Measurements from ENCODE around the gene RAP2C.

DNA sequence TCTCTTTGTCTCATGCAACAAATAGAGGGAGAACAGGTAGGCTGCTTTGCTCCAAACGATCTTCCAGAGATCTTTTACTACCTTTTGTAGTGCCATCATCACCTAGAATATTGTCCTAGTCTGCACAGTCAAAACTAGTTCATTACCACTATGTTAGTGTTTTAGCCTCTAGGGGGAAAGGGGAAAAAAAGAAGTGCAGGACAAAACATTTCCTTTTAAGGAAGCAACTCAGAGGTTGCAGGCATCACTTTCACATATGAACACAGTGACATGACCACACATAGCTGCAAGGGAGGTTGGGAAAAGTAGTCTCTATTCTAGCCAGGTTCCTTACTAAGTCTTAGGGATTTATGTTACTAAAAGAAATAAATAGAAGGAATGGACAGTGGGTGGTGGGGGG is 39.3 kb upstream of the RAP2C start:
- TF ChIP-seq, protein P1, sequence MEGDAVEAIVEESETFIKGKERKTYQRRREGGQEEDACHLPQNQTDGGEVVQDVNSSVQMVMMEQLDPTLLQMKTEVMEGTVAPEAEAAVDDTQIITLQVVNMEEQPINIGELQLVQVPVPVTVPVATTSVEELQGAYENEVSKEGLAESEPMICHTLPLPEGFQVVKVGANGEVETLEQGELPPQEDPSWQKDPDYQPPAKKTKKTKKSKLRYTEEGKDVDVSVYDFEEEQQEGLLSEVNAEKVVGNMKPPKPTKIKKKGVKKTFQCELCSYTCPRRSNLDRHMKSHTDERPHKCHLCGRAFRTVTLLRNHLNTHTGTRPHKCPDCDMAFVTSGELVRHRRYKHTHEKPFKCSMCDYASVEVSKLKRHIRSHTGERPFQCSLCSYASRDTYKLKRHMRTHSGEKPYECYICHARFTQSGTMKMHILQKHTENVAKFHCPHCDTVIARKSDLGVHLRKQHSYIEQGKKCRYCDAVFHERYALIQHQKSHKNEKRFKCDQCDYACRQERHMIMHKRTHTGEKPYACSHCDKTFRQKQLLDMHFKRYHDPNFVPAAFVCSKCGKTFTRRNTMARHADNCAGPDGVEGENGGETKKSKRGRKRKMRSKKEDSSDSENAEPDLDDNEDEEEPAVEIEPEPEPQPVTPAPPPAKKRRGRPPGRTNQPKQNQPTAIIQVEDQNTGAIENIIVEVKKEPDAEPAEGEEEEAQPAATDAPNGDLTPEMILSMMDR (IDR thresholded peaks at IDR 0.05): no peak
- no peak for TF ChIP-seq POLR2AphosphoS5 (IDR thresholded peaks at IDR 0.05)

All from transverse colon (tissue), 4 donors.